Measurements from ENCODE around the gene WDR81. TPM values are rescaled to one million over a fixed set of nuclear protein-coding genes. Genes with fewer than 3 reads are reported as not detected.
"Not testable (repeated sequence)": the region's sequence is repeated elsewhere in the genome, so short reads cannot be mapped to it uniquely, and the experiment has no call there.

The WDR81 gene
- total and polyA plus RNA-seq, 5 donors from 2014 or later, result 10.6 to 48.4 (median 11.2) TPM

DNA sequence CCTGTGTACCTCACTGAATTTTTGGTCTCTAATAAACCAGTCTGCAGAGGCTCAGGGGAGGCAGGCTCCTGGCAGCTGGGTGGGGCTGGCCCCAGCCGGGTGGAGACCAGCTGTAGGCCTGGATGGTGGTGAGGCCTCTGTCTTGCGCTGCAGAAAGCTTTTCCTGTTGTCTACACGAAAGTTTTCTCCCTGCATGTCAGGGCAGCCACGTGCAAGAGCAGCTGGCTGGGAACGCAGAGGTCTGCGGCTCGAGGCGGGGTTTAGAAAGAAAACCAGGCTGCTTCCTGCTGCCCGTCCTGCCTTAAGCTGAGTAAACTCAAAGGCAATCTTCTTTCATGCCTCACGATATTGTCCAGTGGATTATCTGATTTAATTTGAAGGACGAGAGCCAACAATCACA lies 39.8 kb downstream of the WDR81 start:
- Histone ChIP-seq H3K9me3 (ENCODE audit: control insufficient read depth in 2 of 2, low read length in 2 of 2) (no peaks in the 10 kb centered on the region), H3K4me1 (ENCODE audit: control insufficient read depth, insufficient read depth, low read length, poor library complexity, severe bottlenecking) (peaks cover 35% of the 10 kb centered on the region), H3K27me3 (ENCODE audit: control insufficient read depth, insufficient read depth, low read length) (no peaks in the 10 kb centered on the region), H3K36me3 (ENCODE audit: control insufficient read depth, insufficient read depth, low read length) (no peaks in the 10 kb centered on the region), H3K4me3 (ENCODE audit: low read depth, low read length) (peak overlapping the region; percentile 35), H3K27ac (ENCODE audit: insufficient read depth, low read length, poor library complexity, severe bottlenecking) (peak overlapping the region; percentile 69)
- no peaks in the 10 kb centered on the region for H3K27me3 Mint-ChIP-seq
- H3K27ac Mint-ChIP-seq, result peak overlapping the region; percentile 72 to 94 (median 84)
- DNase-seq (peak; percentile 25 to 97 (median 72)), ATAC-seq (ENCODE audit: low read depth in 2 of 2) (peak; percentile 90 to 91)
- peak overlapping the region; percentile 48 to 83 (median 74) for H3K4me3 Mint-ChIP-seq
- peaks cover 6 to 44% (median 15%) of the 10 kb centered on the region in 4 donors for H3K4me1 Mint-ChIP-seq
- no peaks in the 10 kb centered on the region for H3K36me3 Mint-ChIP-seq
- H3K9me3 Mint-ChIP-seq, result no peaks in the 10 kb centered on the region

DNA sequence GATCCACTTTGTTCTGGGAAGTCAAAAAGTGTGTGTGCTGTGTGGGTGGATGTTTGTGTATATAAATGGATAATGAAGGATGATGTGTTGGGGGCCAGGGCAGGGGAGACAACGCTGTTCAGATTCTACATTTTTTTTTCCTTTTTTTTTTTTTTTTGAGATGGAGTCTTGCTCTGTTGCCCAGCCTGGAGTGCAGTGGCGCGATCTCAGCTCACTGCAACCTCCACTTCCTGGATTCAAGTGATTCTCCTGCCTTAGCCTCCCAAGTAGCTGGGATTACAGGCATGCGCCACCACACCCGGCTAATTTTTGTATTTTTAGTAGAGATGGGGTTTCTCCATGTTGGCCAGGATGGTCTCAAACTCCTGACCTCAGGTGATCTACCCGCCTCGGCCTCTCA lies 40.2 kb downstream of the WDR81 start:
- Histone ChIP-seq H3K27ac (ENCODE audit: insufficient read depth, low read length, poor library complexity, severe bottlenecking) (peak overlapping the region; percentile 69), H3K4me1 (ENCODE audit: control insufficient read depth, insufficient read depth, low read length, poor library complexity, severe bottlenecking) (peaks cover 35% of the 10 kb centered on the region)
- not testable (repeated sequence) for DNase-seq; H3K36me3 Mint-ChIP-seq; ATAC-seq (ENCODE audit: low read depth in 2 of 2); H3K36me3 ChIP-seq (ENCODE audit: control insufficient read depth, insufficient read depth, low read length); H3K9me3 Mint-ChIP-seq; H3K9me3 ChIP-seq (ENCODE audit: control insufficient read depth in 2 of 2, low read length in 2 of 2); H3K27me3 Mint-ChIP-seq; H3K4me3 ChIP-seq (ENCODE audit: low read depth, low read length); H3K27me3 ChIP-seq (ENCODE audit: control insufficient read depth, insufficient read depth, low read length)
- peak overlapping the region; percentile 72 to 94 (median 84) for H3K27ac Mint-ChIP-seq
- peak overlapping the region; percentile 48 to 83 (median 74) for H3K4me3 Mint-ChIP-seq
- H3K4me1 Mint-ChIP-seq, result peaks cover 6 to 48% (median 15%) of the 10 kb centered on the region in 4 donors

DNA sequence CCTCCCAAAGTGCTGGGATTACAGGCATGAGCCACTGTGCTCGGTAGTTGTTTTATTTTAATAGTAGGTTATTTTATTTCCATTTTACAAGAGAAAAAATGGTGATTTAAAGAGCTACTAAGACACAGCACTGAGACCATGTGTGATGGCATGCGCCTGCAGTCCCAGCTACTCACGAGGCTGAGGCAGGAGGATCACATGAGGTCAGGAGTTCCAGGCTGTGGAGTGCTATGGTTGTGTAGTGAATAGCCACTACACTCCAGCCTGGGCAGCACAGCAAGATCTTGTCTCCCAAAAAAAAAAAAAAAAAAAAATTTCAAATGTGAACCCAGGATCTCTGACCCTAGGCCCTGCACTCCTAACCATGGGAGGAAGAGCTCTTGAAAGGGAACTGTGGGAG lies 41.1 kb downstream of the WDR81 start:
- Mint-ChIP-seq H3K4me3 (no peak overlapping the region), H3K27me3 (no peaks in the 10 kb centered on the region), H3K4me1 (peaks cover 6 to 52% (median 15%) of the 10 kb centered on the region in 4 donors), H3K36me3 (no peaks in the 10 kb centered on the region), H3K27ac (no peak overlapping the region), H3K9me3 (no peaks in the 10 kb centered on the region)
- DNase-seq, result no peak
- Histone ChIP-seq H3K27me3 (ENCODE audit: control insufficient read depth, insufficient read depth, low read length) (no peaks in the 10 kb centered on the region), H3K9me3 (ENCODE audit: control insufficient read depth in 2 of 2, low read length in 2 of 2) (no peaks in the 10 kb centered on the region), H3K36me3 (ENCODE audit: control insufficient read depth, insufficient read depth, low read length) (no peaks in the 10 kb centered on the region), H3K4me3 (ENCODE audit: low read depth, low read length) (no peak overlapping the region), H3K27ac (ENCODE audit: insufficient read depth, low read length, poor library complexity, severe bottlenecking) (no peak overlapping the region), H3K4me1 (ENCODE audit: control insufficient read depth, insufficient read depth, low read length, poor library complexity, severe bottlenecking) (peaks cover 35% of the 10 kb centered on the region)
- no peak for ATAC-seq (ENCODE audit: low read depth in 2 of 2)

DNA sequence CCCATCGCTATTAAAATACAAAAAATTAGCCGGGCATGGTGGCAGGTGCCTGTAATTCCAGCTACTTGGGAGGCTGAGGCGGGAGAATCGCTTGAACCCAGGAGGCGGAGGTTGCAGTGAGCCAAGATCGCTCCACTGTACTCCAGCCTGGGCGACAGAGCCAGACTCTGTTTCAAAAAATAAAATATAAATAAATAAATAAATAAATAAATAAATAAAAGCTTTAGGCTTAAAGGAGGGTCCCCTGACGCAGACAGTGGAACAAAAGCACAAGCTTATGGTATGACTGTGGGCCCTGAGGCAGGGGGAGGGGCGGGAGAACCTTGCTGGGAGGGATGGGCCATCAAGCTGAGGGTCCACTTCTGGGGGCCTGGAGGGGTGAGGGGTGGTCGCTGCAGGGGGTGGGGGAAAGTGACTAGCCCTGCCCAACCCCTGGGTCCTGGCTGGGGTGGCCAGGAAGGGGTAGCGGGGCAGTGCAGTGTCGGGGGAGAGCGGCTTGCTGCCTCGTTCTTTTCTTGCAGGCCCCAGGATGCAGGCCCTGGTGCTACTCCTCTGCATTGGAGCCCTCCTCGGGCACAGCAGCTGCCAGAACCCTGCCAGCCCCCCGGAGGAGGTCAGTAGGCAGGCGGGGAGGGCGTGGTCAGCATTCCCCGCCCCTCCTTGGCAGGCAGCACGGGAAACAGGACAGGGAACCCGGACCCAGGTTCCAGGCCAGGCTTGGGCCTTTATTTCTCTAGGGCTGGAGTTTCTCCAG lies 42.1 kb downstream of the WDR81 start:
- H3K36me3 ChIP-seq (ENCODE audit: control insufficient read depth, insufficient read depth, low read length), result no peaks in the 10 kb centered on the region
- no peaks in the 10 kb centered on the region for H3K27me3 ChIP-seq (ENCODE audit: control insufficient read depth, insufficient read depth, low read length)
- ATAC-seq (ENCODE audit: low read depth in 2 of 2) (no peak), DNase-seq (no peak)
- H3K4me3 Mint-ChIP-seq, result no peak overlapping the region
- H3K27me3 Mint-ChIP-seq, result no peaks in the 10 kb centered on the region
- no peak overlapping the region for H3K27ac ChIP-seq (ENCODE audit: insufficient read depth, low read length, poor library complexity, severe bottlenecking)
- no peaks in the 10 kb centered on the region for H3K9me3 ChIP-seq (ENCODE audit: control insufficient read depth in 2 of 2, low read length in 2 of 2)
- H3K4me1 Mint-ChIP-seq, result peaks cover 6 to 52% (median 15%) of the 10 kb centered on the region in 4 donors
- peaks cover 32% of the 10 kb centered on the region for H3K4me1 ChIP-seq (ENCODE audit: control insufficient read depth, insufficient read depth, low read length, poor library complexity, severe bottlenecking)
- peak overlapping the region in 1 of 3 donors; percentile 5 for H3K27ac Mint-ChIP-seq
- H3K9me3 Mint-ChIP-seq, result no peaks in the 10 kb centered on the region
- H3K36me3 Mint-ChIP-seq, result no peaks in the 10 kb centered on the region
- no peak overlapping the region for H3K4me3 ChIP-seq (ENCODE audit: low read depth, low read length)

DNA sequence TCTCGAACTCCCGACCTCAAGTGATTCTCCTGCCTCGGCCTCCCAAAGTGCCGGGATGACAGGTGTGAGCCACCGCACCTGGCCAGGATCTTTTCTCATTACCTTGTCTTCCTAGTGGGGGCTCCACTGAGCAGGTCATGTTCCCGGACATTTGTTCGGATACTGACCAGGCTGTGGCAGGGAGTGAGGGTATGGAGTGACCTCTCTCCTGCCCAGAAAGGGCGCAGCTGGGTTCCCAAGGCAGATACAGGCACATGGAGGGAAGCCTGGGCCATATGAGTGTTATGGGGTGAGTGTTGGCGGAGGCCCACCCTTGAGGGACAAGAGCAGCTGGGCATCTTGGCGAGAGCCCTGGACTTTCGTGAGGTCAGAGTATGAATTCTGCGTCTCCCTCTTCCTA lies 42.9 kb downstream of the WDR81 start:
- H3K9me3 ChIP-seq (ENCODE audit: control insufficient read depth in 2 of 2, low read length in 2 of 2), result no peaks in the 10 kb centered on the region
- no peaks in the 10 kb centered on the region for H3K36me3 Mint-ChIP-seq
- no peak overlapping the region for H3K27ac ChIP-seq (ENCODE audit: insufficient read depth, low read length, poor library complexity, severe bottlenecking)
- H3K27me3 ChIP-seq (ENCODE audit: control insufficient read depth, insufficient read depth, low read length), result no peaks in the 10 kb centered on the region
- H3K4me3 ChIP-seq (ENCODE audit: low read depth, low read length), result no peak overlapping the region
- peaks cover 6 to 44% (median 15%) of the 10 kb centered on the region in 4 donors for H3K4me1 Mint-ChIP-seq
- peak overlapping the region in 1 of 4 donors; percentile 35 for H3K4me3 Mint-ChIP-seq
- H3K9me3 Mint-ChIP-seq, result no peaks in the 10 kb centered on the region
- DNase-seq (no peak), ATAC-seq (ENCODE audit: low read depth in 2 of 2) (no peak)
- no peaks in the 10 kb centered on the region for H3K27me3 Mint-ChIP-seq
- peaks cover 24% of the 10 kb centered on the region for H3K4me1 ChIP-seq (ENCODE audit: control insufficient read depth, insufficient read depth, low read length, poor library complexity, severe bottlenecking)
- peak overlapping the region in 1 of 3 donors; percentile 44 for H3K27ac Mint-ChIP-seq
- H3K36me3 ChIP-seq (ENCODE audit: control insufficient read depth, insufficient read depth, low read length), result no peaks in the 10 kb centered on the region

DNA sequence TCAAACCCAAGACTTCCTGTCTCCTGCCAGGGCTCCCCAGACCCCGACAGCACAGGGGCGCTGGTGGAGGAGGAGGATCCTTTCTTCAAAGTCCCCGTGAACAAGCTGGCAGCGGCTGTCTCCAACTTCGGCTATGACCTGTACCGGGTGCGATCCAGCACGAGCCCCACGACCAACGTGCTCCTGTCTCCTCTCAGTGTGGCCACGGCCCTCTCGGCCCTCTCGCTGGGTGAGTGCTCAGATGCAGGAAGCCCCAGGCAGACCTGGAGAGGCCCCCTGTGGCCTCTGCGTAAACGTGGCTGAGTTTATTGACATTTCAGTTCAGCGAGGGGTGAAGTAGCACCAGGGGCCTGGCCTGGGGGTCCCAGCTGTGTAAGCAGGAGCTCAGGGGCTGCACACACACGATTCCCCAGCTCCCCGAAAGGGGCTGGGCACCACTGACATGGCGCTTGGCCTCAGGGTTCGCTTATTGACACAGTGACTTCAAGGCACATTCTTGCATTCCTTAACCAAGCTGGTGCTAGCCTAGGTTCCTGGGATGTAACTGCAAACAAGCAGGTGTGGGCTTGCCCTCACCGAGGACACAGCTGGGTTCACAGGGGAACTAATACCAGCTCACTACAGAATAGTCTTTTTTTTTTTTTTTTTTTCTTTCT lies 45.4 kb downstream of the WDR81 start:
- H3K9me3 Mint-ChIP-seq, result peaks cover 0 to 1% (median 0%) of the 10 kb centered on the region in 7 donors
- H3K36me3 ChIP-seq (ENCODE audit: control insufficient read depth, insufficient read depth, low read length), result no peaks in the 10 kb centered on the region
- H3K36me3 Mint-ChIP-seq, result no peaks in the 10 kb centered on the region
- H3K27ac Mint-ChIP-seq, result peak overlapping the region; percentile 29 to 46 (median 38)
- H3K27ac ChIP-seq (ENCODE audit: insufficient read depth, low read length, poor library complexity, severe bottlenecking), result no peak overlapping the region
- H3K4me1 ChIP-seq (ENCODE audit: control insufficient read depth, insufficient read depth, low read length, poor library complexity, severe bottlenecking), result no peaks in the 10 kb centered on the region
- DNase-seq (peak in 1 of 3 donors; percentile 24), ATAC-seq (ENCODE audit: low read depth in 2 of 2) (peak in 1 of 2 donors; percentile 19)
- no peaks in the 10 kb centered on the region for H3K27me3 ChIP-seq (ENCODE audit: control insufficient read depth, insufficient read depth, low read length)
- H3K4me1 Mint-ChIP-seq, result peaks cover 0 to 24% (median 5%) of the 10 kb centered on the region in 4 donors
- no peaks in the 10 kb centered on the region for H3K9me3 ChIP-seq (ENCODE audit: control insufficient read depth in 2 of 2, low read length in 2 of 2)
- no peak overlapping the region for H3K4me3 ChIP-seq (ENCODE audit: low read depth, low read length)
- H3K4me3 Mint-ChIP-seq, result peak overlapping the region in 3 of 4 donors; percentile 44 to 60 (median 48)
- H3K27me3 Mint-ChIP-seq, result no peaks in the 10 kb centered on the region

DNA sequence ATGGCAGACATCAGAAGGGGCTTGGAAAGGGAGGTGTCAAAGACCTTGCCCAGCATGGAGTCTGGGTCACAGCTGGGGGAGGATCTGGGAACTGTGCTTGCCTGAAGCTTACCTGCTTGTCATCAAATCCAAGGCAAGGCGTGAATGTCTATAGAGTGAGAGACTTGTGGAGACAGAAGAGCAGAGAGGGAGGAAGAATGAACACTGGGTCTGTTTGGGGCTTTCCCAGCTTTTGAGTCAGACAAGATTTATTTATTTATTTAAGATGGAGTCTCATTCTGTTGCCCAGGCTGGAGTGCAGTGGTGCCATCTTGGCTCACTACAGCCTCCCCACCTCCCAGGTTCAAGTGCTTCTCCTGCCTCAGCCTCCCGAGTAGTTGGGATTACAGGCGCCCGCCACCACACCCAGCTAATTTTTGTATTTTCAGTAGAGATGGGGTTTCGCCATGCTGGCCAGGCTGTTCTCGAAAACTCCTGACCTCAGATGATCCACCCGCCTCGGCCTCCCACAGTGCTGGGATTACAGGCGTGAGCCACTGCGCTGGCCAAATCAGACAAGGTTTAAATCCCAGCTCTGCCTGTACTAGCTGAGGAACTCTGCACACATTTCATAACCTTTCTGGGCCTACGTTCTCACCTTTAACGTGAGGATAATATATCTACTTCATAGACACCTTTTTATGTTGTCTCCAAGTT lies 48.6 kb downstream of the WDR81 start:
- not testable (repeated sequence) for H3K27ac ChIP-seq (ENCODE audit: insufficient read depth, low read length, poor library complexity, severe bottlenecking); ATAC-seq (ENCODE audit: low read depth in 2 of 2); H3K9me3 Mint-ChIP-seq; H3K27me3 ChIP-seq (ENCODE audit: control insufficient read depth, insufficient read depth, low read length); H3K27me3 Mint-ChIP-seq; H3K4me3 Mint-ChIP-seq; H3K9me3 ChIP-seq (ENCODE audit: control insufficient read depth in 2 of 2, low read length in 2 of 2); H3K4me1 ChIP-seq (ENCODE audit: control insufficient read depth, insufficient read depth, low read length, poor library complexity, severe bottlenecking); H3K4me3 ChIP-seq (ENCODE audit: low read depth, low read length); H3K36me3 Mint-ChIP-seq; DNase-seq
- H3K36me3 ChIP-seq (ENCODE audit: control insufficient read depth, insufficient read depth, low read length), result peaks cover 10% of the 10 kb centered on the region
- peaks cover 0 to 14% (median under 1%) of the 10 kb centered on the region in 4 donors for H3K4me1 Mint-ChIP-seq
- peak overlapping the region; percentile 8 to 73 (median 15) for H3K27ac Mint-ChIP-seq
